SU-DHL-6 (cell line): Measurements from ENCODE around the gene ANO10.

Experiments
- H2AFZ ChIP-seq: fragments of 200-600 bp; sonication (generic); 2 replicates; pipeline ENCODE4 v1.6.1; 2014; ENCODE audit warnings: low read depth, mild to moderate bottlenecking, moderate library complexity, mixed read lengths, antibody characterized with exemption, low read length; ENCODE audit not compliant: severe bottlenecking
- H3F3A ChIP-seq: fragments of 200-600 bp; shearing (Covaris generic); 2 replicates; pipeline ENCODE4 v1.6.0; 2016; ENCODE audit warnings: antibody characterized with exemption, mild to moderate bottlenecking; ENCODE audit not compliant: insufficient read depth
- H3K27ac ChIP-seq: fragments of 200-600 bp; sonication (generic); 2 replicates; pipeline ENCODE4 v1.5.1; 2016; ENCODE audit warnings: low read depth, mild to moderate bottlenecking, low read length, moderate library complexity, mixed read lengths
- H3K27me3 ChIP-seq: fragments of 200-600 bp; sonication (generic), shearing (Covaris generic); 2 replicates; pipeline ENCODE4 v1.6.0; 2014; ENCODE audit warnings: mild to moderate bottlenecking, low read length
- H3K36me3 ChIP-seq: fragments of 200-600 bp; sonication (generic); 2 replicates; pipeline ENCODE4 v1.6.1; 2014; ENCODE audit warnings: mild to moderate bottlenecking, low read length, mixed read lengths
- H3K4me2 ChIP-seq: fragments of 300-600, 200-600 bp; shearing (Covaris generic), sonication (generic); 2 replicates; pipeline ENCODE4 v1.6.0; 2014; ENCODE audit warnings: low read length, low read depth, mild to moderate bottlenecking; ENCODE audit not compliant: poor library complexity, severe bottlenecking
- H3K4me3 ChIP-seq: fragments of 200-600 bp; sonication (generic); 2 replicates; pipeline ENCODE4 v1.5.1; 2014; ENCODE audit warnings: antibody characterized with exemption, low read length, mild to moderate bottlenecking, mixed read lengths; ENCODE audit not compliant: insufficient read depth, poor library complexity, severe bottlenecking
- H3K79me2 ChIP-seq: fragments of 200-600 bp; sonication (generic); 2 replicates; pipeline ENCODE4 v1.6.1; 2014; ENCODE audit warnings: mild to moderate bottlenecking, low read length, moderate library complexity; ENCODE audit not compliant: insufficient read depth
- H3K9ac ChIP-seq: fragments of 200-600 bp; sonication (generic); 2 replicates; pipeline ENCODE4 v1.7.0; 2014; ENCODE audit warnings: mild to moderate bottlenecking, low read length
- H3K9me2 ChIP-seq: fragments of 200-600 bp; sonication (generic); replicated peaks from 2 replicates; pipeline ENCODE4 v1.6.1; 2014; ENCODE audit warnings: low read length; ENCODE audit not compliant: insufficient read depth
- H3K9me3 ChIP-seq: fragments of 200-600 bp; sonication (generic); 2 replicates; pipeline ENCODE4 v1.6.1; 2014; ENCODE audit warnings: low read length, mixed read lengths; ENCODE audit not compliant: insufficient read depth
- H4K20me1 ChIP-seq: fragments of 200-600 bp; sonication (generic); 2 replicates; pipeline ENCODE4 v1.6.1; 2014; ENCODE audit warnings: low read depth, mild to moderate bottlenecking, antibody characterized with exemption, low read length, moderate library complexity, mixed read lengths
- CTCF ChIP-seq: fragments of 200-600 bp; sonication (generic); IDR thresholded peaks from one replicate; pipeline ENCODE4 v1.5.1; 2017; ENCODE audit warnings: antibody characterized with exemption, mild to moderate bottlenecking, low read length, moderate library complexity; ENCODE audit not compliant: insufficient read depth, poor library complexity, severe bottlenecking
- EZH2phosphoT487 ChIP-seq: fragments of 200-600 bp; sonication (generic), shearing (Covaris generic); conservative IDR thresholded peaks from 2 replicates; pipeline ENCODE4 v1.6.1; 2018; ENCODE audit warnings: mild to moderate bottlenecking, antibody characterized with exemption, low read length, moderate library complexity, mixed read lengths

ANO10 gene

GRCh38 chr3:43340403-43340802 lies 281.4 kb downstream of the ANO10 start:
- Histone ChIP-seq H3K9me2 (no peaks in the 10 kb centered on the region), H2AFZ (no peak overlapping the region), H3K36me3 (peaks cover 26% of the 10 kb centered on the region), H3F3A (no peaks in the 10 kb centered on the region), H3K27ac (no peak overlapping the region), H3K9me3 (peaks cover 18% of the 10 kb centered on the region; the same call in 1 of the 2 replicates), H3K79me2 (no peaks in the 10 kb centered on the region), H4K20me1 (no peaks in the 10 kb centered on the region), H3K4me3 (no peak overlapping the region), H3K9ac (no peak overlapping the region), H3K4me2 (no peak overlapping the region), H3K27me3 (no peaks in the 10 kb centered on the region)
- no peak for TF ChIP-seq EZH2phosphoT487
- TF ChIP-seq CTCF: no peak

GRCh38 chr3:43338295-43338694 lies 283.5 kb downstream of the ANO10 start:
- Histone ChIP-seq H3K9ac (no peak overlapping the region), H3K4me2 (no peak overlapping the region), H3F3A (no peaks in the 10 kb centered on the region), H3K9me2 (no peaks in the 10 kb centered on the region), H3K79me2 (no peaks in the 10 kb centered on the region), H3K27me3 (no peaks in the 10 kb centered on the region), H3K36me3 (peaks cover 31% of the 10 kb centered on the region), H3K9me3 (peaks cover 18% of the 10 kb centered on the region; the same call in 1 of the 2 replicates), H4K20me1 (no peaks in the 10 kb centered on the region), H3K27ac (no peak overlapping the region), H3K4me3 (no peak overlapping the region), H2AFZ (no peak overlapping the region)
- no peak for TF ChIP-seq EZH2phosphoT487
- TF ChIP-seq CTCF: no peak

GRCh38 chr3:43335799-43336198 lies 286.0 kb downstream of the ANO10 start:
- Histone ChIP-seq H3K79me2 (no peaks in the 10 kb centered on the region), H4K20me1 (no peaks in the 10 kb centered on the region), H3K9me2 (no peaks in the 10 kb centered on the region), H3K9me3 (peaks cover 18% of the 10 kb centered on the region; the same call in 1 of the 2 replicates), H3K27me3 (no peaks in the 10 kb centered on the region), H3K36me3 (peaks cover 31% of the 10 kb centered on the region), H3F3A (no peaks in the 10 kb centered on the region), H2AFZ (no peak overlapping the region), H3K9ac (no peak overlapping the region), H3K4me2 (no peak overlapping the region), H3K27ac (no peak overlapping the region), H3K4me3 (no peak overlapping the region)
- TF ChIP-seq EZH2phosphoT487 (no peak), CTCF (no peak)
